Measurements from ENCODE around the gene ATE1.

GRCh38 chr10:121864653-121865052 is 63.2 kb downstream of the ATE1 start:
- TF ChIP-seq CTCF (IDR thresholded peaks at IDR 0.05) (no peak), POLR2A (IDR thresholded peaks at IDR 0.05) (no peak)

Measured in uterus (tissue), 2 donors.